HG03025 (cell line): ENCODE results near the gene OSGIN1.

Source experiments
- ATAC-seq: cut with Tn5 transposase; IDR thresholded peaks from one replicate; pipeline ENCODE4 v1.9.1; 2021; ENCODE audit warnings: mild to moderate bottlenecking, moderate library complexity; ENCODE audit not compliant: unreplicated experiment, low FRiP score

OSGIN1 gene

GRCh38 chr16:83956336-83957289 lies 3.6 kb downstream of the OSGIN1 start:
- peak; percentile 56 for ATAC-seq

GRCh38 chr16:83957296-83957855 lies 4.3 kb downstream of the OSGIN1 start:
- no peak for ATAC-seq

GRCh38 chr16:83958137-83958845 lies 5.3 kb downstream of the OSGIN1 start:
- no peak for ATAC-seq

GRCh38 chr16:83958846-83959565 lies 6.0 kb downstream of the OSGIN1 start:
- ATAC-seq = no peak

- no peak for ATAC-seq
These were observed 6.8 kb downstream of the OSGIN1 start for GRCh38 chr16:83959656-83960434.

GRCh38 chr16:83960521-83961249 lies 7.6 kb downstream of the OSGIN1 start:
- ATAC-seq = no peak

- no peak for ATAC-seq
These were observed 8.6 kb downstream of the OSGIN1 start for GRCh38 chr16:83961591-83961990.

GRCh38 chr16:83963277-83964119 lies 10.5 kb downstream of the OSGIN1 start:
- ATAC-seq = no peak

- ATAC-seq = no peak
These were observed 11.8 kb downstream of the OSGIN1 start for GRCh38 chr16:83964684-83965443.

GRCh38 chr16:83965444-83966152 lies 12.6 kb downstream of the OSGIN1 start:
- no peak for ATAC-seq

- ATAC-seq = no peak
These were observed 13.2 kb downstream of the OSGIN1 start for GRCh38 chr16:83966153-83966696.

- no peak for ATAC-seq
These were observed 14.1 kb downstream of the OSGIN1 start for GRCh38 chr16:83967091-83967490.

- ATAC-seq = no peak
These were observed 14.8 kb downstream of the OSGIN1 start, which contains the start of gene NECAB2 for GRCh38 chr16:83967838-83968305. TSS of gene NECAB2 (plus strand) at chr16:83968244. CDS start at chr16:83968649, 405 bp downstream.

GRCh38 chr16:83968306-83968851 lies 15.3 kb downstream of the OSGIN1 start:
- ATAC-seq = no peak

GRCh38 chr16:83968891-83969649 lies 16.0 kb downstream of the OSGIN1 start:
- ATAC-seq = no peak
